Thoracic aorta (tissue), 2 donors: Measurements from ENCODE around the gene DBNL. TPM values are rescaled to one million over a fixed set of nuclear protein-coding genes. Genes with fewer than 3 reads are reported as not detected.

Experiments used
- ATAC-seq: fragments of 150-250 bp; one replicate; pipeline ENCODE4 v1.8.0; 2017; ENCODE audit warnings: low read depth; ENCODE audit not compliant: insufficient number of reproducible peaks, low FRiP score
- DNase-seq: peaks from one replicate; pipeline ENCODE4 v3.0.0-alpha.2; 2020; ENCODE audit warnings: low spot score
- H3K27ac ChIP-seq, 2 donors: fragments of 200-600 bp; sonication (generic); 1 replicate in 1 of 2; 2 replicates in 1 of 2; pipeline ENCODE4 v1.5.1; 2016; ENCODE audit warnings: mild to moderate bottlenecking in 2 of 2, moderate library complexity in 2 of 2
- H3K27me3 ChIP-seq: fragments of 200-600 bp; sonication (generic); replicated peaks from 2 replicates; pipeline ENCODE4 v1.6.0; 2016; ENCODE audit warnings: mild to moderate bottlenecking; ENCODE audit not compliant: insufficient read depth
- H3K36me3 ChIP-seq: fragments of 200-600 bp; sonication (generic); one replicate; pipeline ENCODE4 v1.5.1; 2016
- H3K4me1 ChIP-seq, 2 donors: fragments of 200-600 bp; sonication (generic); 1 replicate in 1 of 2; 2 replicates in 1 of 2; pipeline versions ENCODE4 v1.5.1 to v1.6.0; 2016; ENCODE audit warnings: low read depth in 2 of 2, mild to moderate bottlenecking in 1 of 2; ENCODE audit not compliant: control insufficient read depth in 1 of 2
- H3K4me3 ChIP-seq: fragments of 200-600 bp; sonication (generic); 2 replicates; pipeline ENCODE4 v1.5.1; 2016; ENCODE audit warnings: mild to moderate bottlenecking
- H3K9me3 ChIP-seq: fragments of 200-600 bp; sonication (generic); 2 replicates; pipeline ENCODE4 v1.5.1; 2016
- total RNA-seq, 2 donors: library from RNA; depleted of rRNA; stranded (reverse); fragments of >200 nt; gene quantifications; one replicate each; pipeline versions ENCODE4 v1.1.0 to v1.2.3, GENCODE V29; 2016
- TF ChIP-seq, protein P1 (sequence below): fragments of 200-600 bp; sonication (generic); IDR thresholded peaks from one replicate; pipeline ENCODE4 v1.5.1; 2019; ENCODE audit warnings: antibody characterized with exemption

DBNL gene
- total RNA-seq, 2 donors from 2014 or later = 148 to 156 TPM

DNA sequence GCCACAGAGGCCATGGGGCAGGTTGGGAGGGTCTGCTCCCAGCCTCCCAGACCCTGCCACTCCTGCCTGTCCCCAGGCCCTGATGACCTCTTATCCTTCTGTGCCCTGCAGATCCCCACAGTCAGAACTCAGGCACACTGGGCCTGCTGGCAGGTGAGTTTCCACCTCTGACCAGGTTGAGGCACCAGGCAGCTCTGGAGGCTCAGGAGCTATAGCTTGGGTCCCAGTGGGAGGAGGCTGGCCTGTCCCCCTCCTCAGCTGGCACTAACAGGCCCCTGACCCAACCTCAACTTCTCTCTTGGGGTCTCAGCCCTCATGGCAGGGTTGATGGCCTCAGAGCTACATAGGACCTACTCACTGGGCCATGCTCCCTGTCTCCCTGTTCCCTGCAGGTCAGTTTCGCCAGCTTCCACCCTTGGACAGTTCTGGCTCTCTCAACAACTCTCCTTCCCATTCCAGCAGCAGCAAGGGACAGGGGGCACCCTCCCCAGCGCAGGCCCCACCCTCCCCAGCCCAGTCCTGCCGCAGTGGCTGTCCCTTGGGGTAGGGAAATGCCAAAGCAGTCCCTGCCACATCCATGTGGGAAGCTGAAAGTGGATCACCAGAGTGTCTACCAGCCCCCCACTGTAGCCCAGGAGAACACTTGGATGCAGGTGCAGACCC is 56.9 kb downstream of the DBNL start:
- peak overlapping the region; percentile 96 to 100 for H3K27ac ChIP-seq

DNA sequence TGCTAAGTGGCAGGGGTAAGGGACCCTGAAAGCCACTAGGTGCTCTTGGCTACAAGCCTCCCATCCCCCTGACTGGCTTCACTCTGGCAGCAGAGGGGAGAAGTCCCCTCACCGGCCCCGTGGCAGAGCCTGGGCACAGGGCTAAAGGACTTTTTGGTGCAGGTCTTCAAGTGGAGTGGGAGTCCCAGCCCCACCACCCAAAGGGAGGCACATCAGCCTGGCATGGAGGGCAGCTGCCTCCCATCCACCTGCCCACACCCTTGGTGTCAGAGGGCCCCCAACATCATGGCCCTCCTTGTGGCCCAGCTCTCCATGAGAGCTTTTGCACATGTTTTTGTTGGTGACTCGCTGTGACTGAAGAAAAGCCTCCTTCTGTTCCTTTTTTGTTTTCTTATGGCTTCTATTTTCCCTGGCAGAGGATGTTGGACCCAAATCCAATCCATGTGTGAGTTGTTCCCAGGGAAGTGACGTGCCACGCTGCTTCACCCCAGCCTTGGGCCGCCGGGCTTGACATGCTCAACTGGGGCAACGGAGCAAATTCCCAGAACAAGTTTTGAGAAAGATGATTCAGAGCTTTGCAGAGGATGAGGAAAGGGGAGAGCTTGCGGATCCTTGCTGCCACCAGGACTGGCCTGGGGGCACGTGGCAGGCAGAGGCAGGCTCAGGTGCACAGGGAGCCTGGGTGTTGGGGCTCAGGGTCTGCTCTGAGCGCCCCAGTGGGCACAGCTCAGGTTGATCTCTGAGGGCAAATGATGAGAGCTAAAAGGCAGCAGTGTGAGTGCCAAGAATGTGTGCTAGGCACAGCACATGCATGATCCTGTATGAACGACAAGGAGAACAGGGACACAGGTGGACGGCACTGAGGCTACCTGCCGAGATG is 57.7 kb downstream of the DBNL start:
- Histone ChIP-seq H3K27me3 (no peaks in the 10 kb centered on the region), H3K36me3 (no peaks in the 10 kb centered on the region), H3K4me3 (no peak overlapping the region), H3K4me1 (peaks cover 32 to 66% of the 10 kb centered on the region in 2 donors), H3K27ac (peak overlapping the region; percentile 96 to 100), H3K9me3 (no peaks in the 10 kb centered on the region)
- TF ChIP-seq, protein P1, sequence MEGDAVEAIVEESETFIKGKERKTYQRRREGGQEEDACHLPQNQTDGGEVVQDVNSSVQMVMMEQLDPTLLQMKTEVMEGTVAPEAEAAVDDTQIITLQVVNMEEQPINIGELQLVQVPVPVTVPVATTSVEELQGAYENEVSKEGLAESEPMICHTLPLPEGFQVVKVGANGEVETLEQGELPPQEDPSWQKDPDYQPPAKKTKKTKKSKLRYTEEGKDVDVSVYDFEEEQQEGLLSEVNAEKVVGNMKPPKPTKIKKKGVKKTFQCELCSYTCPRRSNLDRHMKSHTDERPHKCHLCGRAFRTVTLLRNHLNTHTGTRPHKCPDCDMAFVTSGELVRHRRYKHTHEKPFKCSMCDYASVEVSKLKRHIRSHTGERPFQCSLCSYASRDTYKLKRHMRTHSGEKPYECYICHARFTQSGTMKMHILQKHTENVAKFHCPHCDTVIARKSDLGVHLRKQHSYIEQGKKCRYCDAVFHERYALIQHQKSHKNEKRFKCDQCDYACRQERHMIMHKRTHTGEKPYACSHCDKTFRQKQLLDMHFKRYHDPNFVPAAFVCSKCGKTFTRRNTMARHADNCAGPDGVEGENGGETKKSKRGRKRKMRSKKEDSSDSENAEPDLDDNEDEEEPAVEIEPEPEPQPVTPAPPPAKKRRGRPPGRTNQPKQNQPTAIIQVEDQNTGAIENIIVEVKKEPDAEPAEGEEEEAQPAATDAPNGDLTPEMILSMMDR = no peak
- peak; percentile 67 for ATAC-seq
- DNase-seq = peak; percentile 82

More for the DNA sequence above, 56.9 kb downstream of the DBNL start:
- Histone ChIP-seq H3K27me3 (no peaks in the 10 kb centered on the region), H3K36me3 (no peaks in the 10 kb centered on the region), H3K4me3 (no peak overlapping the region), H3K9me3 (no peaks in the 10 kb centered on the region), H3K4me1 (peaks cover 25 to 61% of the 10 kb centered on the region in 2 donors)
- DNase-seq = no peak
- TF ChIP-seq, protein P1 = no peak
- no peak for ATAC-seq

DNA sequence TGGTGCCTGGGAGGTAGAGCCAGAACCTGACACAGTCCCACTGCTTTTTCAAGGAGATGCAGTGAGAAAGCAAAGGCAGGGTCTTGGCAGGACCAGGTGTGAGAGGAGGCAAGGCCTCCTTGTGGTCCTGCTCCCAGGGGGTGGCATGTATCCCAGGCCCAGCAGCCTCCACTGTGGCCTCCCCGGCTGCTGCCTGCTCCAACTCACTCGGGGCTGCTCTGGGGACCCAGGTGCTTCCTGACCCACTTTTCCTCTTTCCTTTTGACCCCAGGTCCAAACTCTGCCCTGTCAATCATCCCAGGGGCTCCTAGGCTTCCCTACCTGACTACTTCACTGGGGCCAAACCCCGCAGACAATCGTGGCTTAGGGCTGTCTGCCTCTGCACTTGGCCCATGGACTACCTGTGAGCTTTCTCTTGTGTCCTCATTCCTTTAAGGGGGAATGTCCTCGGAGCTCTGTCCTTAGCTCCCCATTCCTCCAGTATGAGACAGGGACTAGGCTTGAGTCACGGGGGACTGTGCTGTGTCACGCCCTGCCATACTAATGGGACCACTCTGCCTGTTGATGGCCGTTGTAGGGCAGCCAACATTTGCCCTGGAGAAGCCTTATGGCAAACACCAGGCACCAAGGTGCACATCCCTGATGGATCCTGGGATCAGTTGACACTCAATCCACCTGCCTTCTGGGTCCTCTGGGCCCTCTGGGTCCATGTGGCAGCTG is 58.5 kb downstream of the DBNL start:
- TF ChIP-seq, protein P1 = no peak
- Histone ChIP-seq H3K36me3 (peaks cover 6% of the 10 kb centered on the region), H3K27me3 (no peaks in the 10 kb centered on the region), H3K4me3 (no peak overlapping the region), H3K9me3 (no peaks in the 10 kb centered on the region), H3K27ac (peak overlapping the region; percentile 96 to 100), H3K4me1 (peaks cover 40 to 74% of the 10 kb centered on the region in 2 donors)
- DNase-seq (no peak), ATAC-seq (no peak)

DNA sequence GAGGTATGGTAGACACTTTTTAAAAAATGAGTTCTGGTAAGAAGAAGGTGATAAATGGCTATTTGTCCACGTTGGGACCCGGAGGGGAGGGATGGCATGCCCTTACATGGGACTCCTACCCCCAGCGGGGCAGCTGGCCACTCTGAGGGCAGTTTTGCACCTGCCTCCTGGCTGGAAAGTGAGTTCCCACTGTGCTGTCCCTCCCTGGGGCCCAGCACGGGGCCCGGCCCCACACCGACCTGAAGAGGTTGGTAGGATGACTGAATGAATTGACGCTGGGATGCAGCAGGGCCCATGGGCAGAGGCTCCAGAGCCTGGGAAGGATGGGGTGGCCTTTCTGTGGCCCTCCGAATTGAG is 59.0 kb downstream of the DBNL start:
- DNase-seq (no peak), ATAC-seq (no peak)
- H3K4me3 ChIP-seq = peak overlapping the region; percentile 78
- peaks cover 11% of the 10 kb centered on the region for H3K36me3 ChIP-seq
- TF ChIP-seq, protein P1 = no peak
- no peaks in the 10 kb centered on the region for H3K9me3 ChIP-seq
- H3K4me1 ChIP-seq = peaks cover 45 to 79% of the 10 kb centered on the region in 2 donors
- peak overlapping the region; percentile 96 to 100 for H3K27ac ChIP-seq
- H3K27me3 ChIP-seq = no peaks in the 10 kb centered on the region
